ENCODE measurements around the gene SMARCAL1. TPM values are rescaled to one million over a fixed set of nuclear protein-coding genes. Genes with fewer than 3 reads are reported as not detected.

Gene SMARCAL1
- total and polyA plus RNA-seq, 9 of the 15 experiments (the other 6 are each of a cell fraction or from before 2014, with no cell fraction given): 8.2 to 27.9 (median 12.4) TPM

DNA sequence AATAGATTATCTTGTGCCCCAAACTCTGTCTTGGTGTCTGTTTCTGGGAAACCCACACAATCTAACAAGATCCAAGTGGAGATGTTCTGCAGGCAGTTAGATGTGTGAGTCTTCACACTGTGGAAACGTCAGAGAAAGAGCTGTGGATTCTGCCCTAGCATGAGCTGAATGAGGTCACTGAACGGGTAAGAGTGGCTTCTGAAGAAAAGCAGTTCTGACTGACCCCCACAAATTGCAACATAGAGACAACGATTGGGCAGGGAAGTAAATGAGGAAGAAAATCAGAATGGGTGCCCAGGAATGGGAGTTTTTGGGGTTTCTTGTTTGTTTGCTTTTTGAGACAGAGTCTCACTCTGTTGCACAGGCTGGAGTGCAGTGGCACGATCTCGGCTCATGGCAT lies 73.5 kb downstream of the SMARCAL1 start:
- ChIA-PET POLR2A (interaction anchor here (4.3 kb wide), 1 partner anchor 12 kb away, joined by 18 read pairs; the partner anchor contains the start of gene RPL37A), CTCF (ENCODE audit: low intra/inter-chr PET ratio) (no interaction called here)
- DNase-seq (ENCODE audit: extremely low read depth in 1 of 4, low spot score in 3 of 4): no peak
- H3K9me1 ChIP-seq (ENCODE audit: control insufficient read depth, insufficient read depth, low read length): no peaks in the 10 kb centered on the region
- BruUV-seq (replicated peaks): no TSS peak
- no peak for FAIRE-seq
- H3K4me1 ChIP-seq (replicated peaks in 1 of 2; ENCODE audit: control insufficient read depth in 2 of 2, insufficient read depth in 2 of 2, low read length in 2 of 2): no peaks in the 10 kb centered on the region; a peak in 2 of 5 replicates
- 26% methylated on average over 3 of the region's 5 CpGs for WGBS (ENCODE audit: insufficient coverage, low coverage, missing lambda C conversion rate)
- H3K4me2 ChIP-seq (ENCODE audit: insufficient read depth, low read length): no peak overlapping the region
- H3K27me3 ChIP-seq (ENCODE audit: control insufficient read depth in 2 of 2, insufficient read depth in 2 of 2, low read length in 2 of 2): no peaks in the 10 kb centered on the region
- in situ Hi-C loops (cut with MboI): no loop called here
- H2AFZ ChIP-seq (ENCODE audit: low read depth, low read length): no peak overlapping the region
- H3K9ac ChIP-seq (ENCODE audit: insufficient read depth in 1 of 2, low read depth in 2 of 2, low read length in 2 of 2): no peak overlapping the region
- no peak for TF ChIP-seq ZNF561 (CRISPR knock-in tag; conservative IDR thresholded peaks at IDR 0.05)
- no peak for TF ChIP-seq BRCA1 (IDR thresholded peaks at IDR 0.05)
- no peak for TF ChIP-seq BRCA1 (CRISPR knock-in tag; IDR thresholded peaks at IDR 0.05)
- TF ChIP-seq MXI1 (IDR thresholded peaks at IDR 0.05; ENCODE audit: low read depth, low read length): no peak
- no peak for TF ChIP-seq TBL1XR1 (IDR thresholded peaks at IDR 0.05; ENCODE audit: low read length in 2 of 2)
- no peak for TF ChIP-seq LARP7 (IDR thresholded peaks at IDR 0.05)
- no peak for TF ChIP-seq RHOXF2B (CRISPR knock-in tag; conservative IDR thresholded peaks at IDR 0.05)
- TF ChIP-seq ZNF431 (CRISPR knock-in tag; IDR thresholded peaks at IDR 0.05): no peak
- no peak for TF ChIP-seq ZBED1 (IDR thresholded peaks at IDR 0.05)
- no peaks in the 10 kb centered on the region for H4K20me1 ChIP-seq (replicated peaks; ENCODE audit: control insufficient read depth, insufficient read depth, low read length)
- H3K4me3 ChIP-seq: no peak overlapping the region
- H3K27ac ChIP-seq (ENCODE audit: extremely low read depth, low read depth, low read length): no peak overlapping the region
- no peaks in the 10 kb centered on the region for H3K79me2 ChIP-seq (ENCODE audit: control insufficient read depth, insufficient read depth, low read length)
- no peaks in the 10 kb centered on the region for H3K9me3 ChIP-seq (replicated peaks; ENCODE audit: control insufficient read depth, insufficient read depth, low read depth, low read length)
- intact Hi-C loops (cut with micrococcal nuclease): no loop called here
- peaks cover 10% of the 10 kb centered on the region; the same call in 1 of the 3 replicates for H3K36me3 ChIP-seq (ENCODE audit: control insufficient read depth, insufficient read depth, low read length)
- peak; percentile 31; the same call in 1 of the 3 replicates for ATAC-seq

Measured in K562 (cell line).